BJ (cell line): Measurements from ENCODE around the gene CHRNB2. TPM values are rescaled to one million over a fixed set of nuclear protein-coding genes. Genes with fewer than 3 reads are reported as not detected.

Experiments used
- CTCF ChIA-PET: fragments of 350-600 bp; formaldehyde crosslinking; extraction: SDS; loops from one replicate; lab custom pipeline; 2021; ENCODE audit warnings: antibody characterized with exemption, inconsistent platforms; lab: Yijun Ruan, JAX
- POLR2A ChIA-PET: fragments of 300-600 bp; sonication (Branson Sonifier 250); formaldehyde crosslinking; extraction: SDS; loops from one replicate; lab custom pipeline; 2021; ENCODE audit warnings: antibody characterized with exemption; lab: Charles Lee
- DNase-seq: peaks from one replicate; pipeline ENCODE4 v3.0.0-alpha.2; 2011; ENCODE audit warnings: low read depth
- H3K27me3 ChIP-seq: 2 replicates; pipeline ENCODE4 v1.6.0; 2011; ENCODE audit warnings: low read length; ENCODE audit not compliant: control insufficient read depth, insufficient read depth
- H3K36me3 ChIP-seq: 2 replicates; pipeline ENCODE4 v1.5.1; 2011; ENCODE audit warnings: low read length; ENCODE audit not compliant: control insufficient read depth, insufficient read depth
- H3K4me3 ChIP-seq: 2 replicates; pipeline ENCODE4 v1.5.1; 2011; ENCODE audit warnings: low read depth, mild to moderate bottlenecking, control low read depth, low read length
- polyA plus RNA-seq: library from polyadenylated mRNA; depleted of rRNA; stranded (reverse); fragments of >200 nt; gene quantifications from 2 replicates; pipeline ENCODE4 v1.2.3, GENCODE V29; 2011
- TF ChIP-seq, protein P1 (sequence below): IDR thresholded peaks from 2 replicates; pipeline ENCODE4 v1.5.1; 2011; ENCODE audit warnings: low read depth, mild to moderate bottlenecking, control low read depth, inconsistent platforms, low read length, moderate library complexity; ENCODE audit not compliant: insufficient read depth

Gene CHRNB2
- polyA plus RNA-seq, 1 experiment, result 0.06 TPM

DNA sequence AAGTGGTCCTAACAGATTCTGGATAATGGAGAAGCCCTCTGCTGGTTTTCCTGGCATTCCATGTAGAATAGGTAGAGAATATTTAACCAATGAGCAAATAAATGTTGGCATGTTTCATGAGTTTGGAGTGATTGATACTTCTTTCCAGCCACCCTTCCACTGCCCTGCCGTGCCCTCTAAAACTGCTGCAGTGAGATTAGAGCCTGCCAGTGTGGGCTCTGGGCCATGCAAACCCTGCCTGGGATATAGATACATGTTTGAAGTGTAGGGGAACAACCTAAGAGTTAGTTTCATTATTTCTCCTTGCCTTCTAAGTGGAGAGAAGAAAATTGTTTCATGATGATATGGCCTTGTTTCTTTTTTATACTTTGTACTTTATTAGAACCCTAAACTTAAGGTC lies 19.6 kb upstream of the CHRNB2 start:
- Histone ChIP-seq H3K4me3 (no peak overlapping the region), H3K27me3 (peaks cover 1% of the 10 kb centered on the region; the same call in 1 of the 2 replicates), H3K36me3 (peaks cover 24% of the 10 kb centered on the region)
- TF ChIP-seq, protein P1, sequence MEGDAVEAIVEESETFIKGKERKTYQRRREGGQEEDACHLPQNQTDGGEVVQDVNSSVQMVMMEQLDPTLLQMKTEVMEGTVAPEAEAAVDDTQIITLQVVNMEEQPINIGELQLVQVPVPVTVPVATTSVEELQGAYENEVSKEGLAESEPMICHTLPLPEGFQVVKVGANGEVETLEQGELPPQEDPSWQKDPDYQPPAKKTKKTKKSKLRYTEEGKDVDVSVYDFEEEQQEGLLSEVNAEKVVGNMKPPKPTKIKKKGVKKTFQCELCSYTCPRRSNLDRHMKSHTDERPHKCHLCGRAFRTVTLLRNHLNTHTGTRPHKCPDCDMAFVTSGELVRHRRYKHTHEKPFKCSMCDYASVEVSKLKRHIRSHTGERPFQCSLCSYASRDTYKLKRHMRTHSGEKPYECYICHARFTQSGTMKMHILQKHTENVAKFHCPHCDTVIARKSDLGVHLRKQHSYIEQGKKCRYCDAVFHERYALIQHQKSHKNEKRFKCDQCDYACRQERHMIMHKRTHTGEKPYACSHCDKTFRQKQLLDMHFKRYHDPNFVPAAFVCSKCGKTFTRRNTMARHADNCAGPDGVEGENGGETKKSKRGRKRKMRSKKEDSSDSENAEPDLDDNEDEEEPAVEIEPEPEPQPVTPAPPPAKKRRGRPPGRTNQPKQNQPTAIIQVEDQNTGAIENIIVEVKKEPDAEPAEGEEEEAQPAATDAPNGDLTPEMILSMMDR, result no peak
- DNase-seq, result no peak
- ChIA-PET CTCF (interaction anchor here (0.9 to 4.8 kb wide), 4 partner anchors 13 to 537 kb away, joined by 3 to 43 read pairs (median 3); no protein-coding TSS in a partner anchor), POLR2A (no interaction called here)

DNA sequence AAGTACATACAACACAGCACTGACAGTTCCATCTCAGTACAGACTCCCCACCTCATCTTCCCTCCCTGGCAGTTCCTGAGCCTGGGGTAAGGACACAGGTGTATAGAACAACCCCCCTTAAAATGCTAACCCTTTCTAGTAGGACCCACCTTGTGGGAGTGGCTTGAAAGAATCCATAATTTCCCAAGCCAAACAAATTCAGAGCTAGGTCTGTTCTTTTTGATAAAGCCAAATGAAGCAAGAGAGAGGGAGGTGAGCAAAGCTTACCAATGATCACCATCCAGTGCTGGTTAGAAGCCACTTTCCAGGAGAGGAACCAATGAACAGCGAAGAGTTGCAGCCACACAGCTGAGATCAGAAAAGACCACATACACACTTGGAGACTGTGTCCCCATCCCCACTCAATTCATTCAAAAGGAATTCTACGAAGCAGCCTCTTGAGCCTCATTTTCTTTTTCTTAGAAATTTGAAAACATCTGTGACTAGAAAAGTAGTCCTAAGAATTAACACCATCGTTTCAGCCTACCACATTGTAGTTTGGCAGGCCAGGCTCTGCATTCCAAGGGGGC lies 18.3 kb upstream of the CHRNB2 start:
- Histone ChIP-seq H3K27me3 (peaks cover 1% of the 10 kb centered on the region; the same call in 1 of the 2 replicates), H3K36me3 (peaks cover 30% of the 10 kb centered on the region), H3K4me3 (no peak overlapping the region)
- POLR2A ChIA-PET, result no interaction called here
- TF ChIP-seq, protein P1, result no peak
- DNase-seq, result no peak
- CTCF ChIA-PET, result interaction anchor here (0.7 to 4.8 kb wide), 3 partner anchors 56 to 70 kb away, joined by 3 to 43 read pairs (median 5); no protein-coding TSS in a partner anchor

DNA sequence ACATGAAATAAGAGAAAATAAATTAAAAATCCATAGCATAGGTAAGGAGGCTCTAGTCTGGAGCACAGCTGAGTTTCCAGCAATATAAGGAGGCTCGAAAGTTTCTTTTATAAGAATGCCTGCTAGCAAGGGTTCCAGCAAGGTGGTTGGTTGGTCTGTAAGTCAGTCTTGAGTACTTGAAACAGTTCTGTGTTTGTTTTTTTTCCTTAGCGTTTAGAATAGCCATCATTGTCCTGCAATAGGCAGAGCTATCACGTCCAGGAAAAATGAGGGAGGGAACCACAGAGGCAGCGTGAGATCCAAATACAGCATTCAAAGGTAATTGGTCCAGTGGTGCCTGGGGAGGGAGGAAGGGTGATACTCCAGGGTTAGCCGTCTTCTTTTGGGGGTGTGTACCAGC lies 17.5 kb upstream of the CHRNB2 start:
- POLR2A ChIA-PET, result no interaction called here
- Histone ChIP-seq H3K27me3 (no peaks in the 10 kb centered on the region), H3K4me3 (no peak overlapping the region), H3K36me3 (peaks cover 38% of the 10 kb centered on the region)
- CTCF ChIA-PET, result interaction anchor here (1.5 kb wide), 1 partner anchor 71 kb away, joined by 5 read pairs; no protein-coding TSS in a partner anchor
- DNase-seq, result no peak
- TF ChIP-seq, protein P1, result no peak

DNA sequence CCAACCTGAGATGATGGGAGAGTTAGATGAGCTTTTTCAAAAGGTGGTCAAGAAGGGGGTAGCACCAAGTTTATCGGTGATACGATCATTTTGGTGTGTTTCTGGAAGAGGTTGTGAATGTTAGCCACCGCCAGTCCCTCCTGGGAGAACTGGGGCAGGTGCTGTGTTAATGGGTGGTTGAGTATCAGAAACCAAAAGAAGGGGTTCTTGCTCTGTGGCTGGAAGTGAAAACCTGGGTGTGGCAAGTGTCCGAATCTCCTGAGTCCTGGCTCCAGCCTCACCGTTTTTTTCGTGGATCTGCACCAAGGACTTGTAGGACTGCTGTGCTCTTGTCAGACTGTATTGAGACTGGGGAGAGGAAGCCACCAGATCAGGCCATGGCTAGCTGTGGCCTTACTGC lies 16.9 kb upstream of the CHRNB2 start:
- H3K27me3 ChIP-seq, result no peaks in the 10 kb centered on the region
- H3K4me3 ChIP-seq, result no peak overlapping the region
- POLR2A ChIA-PET, result no interaction called here
- CTCF ChIA-PET, result interaction anchor here (1.5 kb wide), 1 partner anchor 71 kb away, joined by 5 read pairs; no protein-coding TSS in a partner anchor
- H3K36me3 ChIP-seq, result peaks cover 44% of the 10 kb centered on the region
- no peak for DNase-seq
- TF ChIP-seq, protein P1, result no peak

DNA sequence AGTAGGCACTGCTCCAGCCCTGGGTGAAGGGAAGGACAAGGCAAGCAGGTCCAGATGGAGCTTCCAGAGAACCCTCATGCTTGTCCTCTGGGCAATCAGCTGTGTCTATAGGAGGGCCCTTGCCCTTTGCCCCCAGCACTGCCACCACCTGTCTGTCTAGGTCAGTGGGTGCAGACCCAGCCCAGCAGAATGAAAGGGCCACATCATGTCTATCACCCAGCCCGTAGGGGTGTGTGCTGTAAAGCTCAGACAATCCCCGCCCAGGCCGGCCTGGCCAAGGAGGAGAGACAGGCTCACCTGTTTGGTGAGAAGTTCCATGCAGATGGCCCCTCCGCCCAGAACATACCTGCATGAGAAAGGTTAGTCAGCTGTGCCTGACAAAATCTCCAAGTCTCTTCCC lies 16.1 kb upstream of the CHRNB2 start:
- Histone ChIP-seq H3K4me3 (no peak overlapping the region), H3K36me3 (peaks cover 44% of the 10 kb centered on the region), H3K27me3 (no peaks in the 10 kb centered on the region)
- ChIA-PET POLR2A (no interaction called here), CTCF (interaction anchor here (0.7 to 1.0 kb wide), 2 partner anchors 17 to 353 kb away, joined by 3 to 4 read pairs; no protein-coding TSS in a partner anchor)
- TF ChIP-seq, protein P1, result no peak
- DNase-seq, result no peak
